ENCODE measurements around the gene BMP8B.

DNA sequence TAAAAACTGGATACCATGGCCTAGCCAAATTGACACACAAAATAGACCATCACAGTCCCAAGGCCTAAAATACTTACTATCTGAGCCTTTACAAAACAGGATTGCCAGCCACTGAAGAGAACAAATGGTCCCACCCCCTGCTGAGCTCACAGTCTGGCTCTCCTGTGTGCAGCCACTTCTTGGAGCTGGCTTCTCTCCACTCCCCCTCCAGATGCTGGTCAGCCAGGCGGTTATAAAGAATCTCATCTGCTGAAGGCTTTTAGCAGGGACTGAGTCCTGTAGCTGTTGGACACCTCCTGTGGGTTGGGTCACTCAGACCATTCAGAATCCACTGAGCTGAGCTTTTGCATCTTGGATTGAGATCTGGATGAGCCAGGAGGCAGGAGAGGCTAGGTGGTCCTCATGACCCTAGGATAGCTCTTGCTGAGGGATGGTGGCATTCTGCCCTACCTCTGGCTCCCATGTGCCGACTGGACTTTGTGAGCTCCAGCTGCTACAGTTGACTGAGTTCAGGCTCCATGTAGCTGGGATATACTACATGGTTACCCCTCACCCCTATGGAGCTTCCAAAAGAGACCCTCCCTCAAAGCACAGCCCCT lies 33.7 kb downstream of the BMP8B start:
- TF ChIP-seq CTCF (IDR thresholded peaks at IDR 0.05) (no peak), POLR2A (IDR thresholded peaks at IDR 0.05) (no peak)
